Kidney (tissue), 14 donors: ENCODE measurements around the gene DSCAML1. TPM values are rescaled to one million over a fixed set of nuclear protein-coding genes. Genes with fewer than 3 reads are reported as not detected.

ENCODE experiments used
- DNase-seq, 5 donors: peaks; one replicate each; pipeline ENCODE4 v3.0.0-alpha.2; 2013 to 2020
- FAIRE-seq: peaks from 2 replicates; lab custom pipeline; 2012; peaks lifted over from hg19 to GRCh38; lab: Jason Lieb, UNC
- H3K27ac ChIP-seq, 2 donors: one replicate each; pipeline ENCODE4 v1.7.0; 2013; ENCODE audit warnings: low read depth in 2 of 2, low read length in 2 of 2, inconsistent platforms in 1 of 2
- H3K27me3 ChIP-seq: one replicate; pipeline ENCODE4 v1.7.1; 2013; ENCODE audit warnings: low read length, inconsistent platforms; ENCODE audit not compliant: control insufficient read depth, insufficient read depth
- H3K36me3 ChIP-seq, 3 donors: one replicate each; pipeline versions ENCODE4 v1.7.0 to v1.7.1; 2013; ENCODE audit warnings: low read length in 3 of 3, control low read depth in 1 of 3, inconsistent platforms in 1 of 3; ENCODE audit not compliant: insufficient read depth in 3 of 3, control insufficient read depth in 2 of 3
- H3K4me1 ChIP-seq, 3 donors: one replicate each; pipeline versions ENCODE4 v1.7.0 to v1.7.1; 2013; ENCODE audit warnings: low read length in 3 of 3, inconsistent platforms in 1 of 3, low read depth in 1 of 3; ENCODE audit not compliant: control insufficient read depth in 2 of 3, insufficient read depth in 2 of 3
- H3K4me3 ChIP-seq, 3 donors: one replicate each; pipeline versions ENCODE4 v1.7.0 to v1.8.1; 2013; ENCODE audit warnings: low read length in 3 of 3, control low read depth in 1 of 3, inconsistent platforms in 1 of 3
- H3K9ac ChIP-seq, 3 donors: one replicate each; pipeline versions ENCODE4 v1.7.0 to v1.7.1; 2013; ENCODE audit warnings: low read length in 3 of 3, control low read depth in 1 of 3, inconsistent platforms in 1 of 3
- H3K9me3 ChIP-seq, 3 donors: one replicate each; pipeline versions ENCODE4 v1.7.0 to v1.7.1; 2013; ENCODE audit warnings: low read length in 3 of 3, control low read depth in 1 of 3, inconsistent platforms in 1 of 3; ENCODE audit not compliant: control insufficient read depth in 2 of 3, insufficient read depth in 1 of 3
- CTCF ChIP-seq: IDR thresholded peaks from 3 replicates; pipeline ENCODE4 v1.5.1; 2012; ENCODE audit warnings: mild to moderate bottlenecking, moderate library complexity, borderline replicate concordance; ENCODE audit not compliant: insufficient read depth; ENCODE audit errors: extremely low read depth
- intact Hi-C: fragments of 100-400 bp; cut with DNase I; formaldehyde crosslinking; loops from one replicate; pipeline ENCODE4 v1.11.1; 2022
- polyA plus RNA-seq: library from polyadenylated mRNA; stranded (reverse); fragments of 350-450 nt; fragmentation: Illumina TruSeq; extraction: RNeasy Lipid Tissue Mini Kit (QIAGEN cat#74804); gene quantifications from one replicate; pipeline ENCODE4 v1.2.3, GENCODE V29; 2014; ENCODE audit warnings: low read depth, low replicate concordance; ENCODE audit not compliant: insufficient read depth
- total RNA-seq: library from RNA; stranded (reverse); fragmentation: NEBNext Ultra II Directional; extraction: Animal tissue kit (Norgen Biotek cat#: 25700); gene quantifications from one replicate; pipeline ENCODE4 v1.2.1, GENCODE V29; 2021
- donor health status: control.
- donor health status: control.
- donor health status: control.
- donor health status: control.
- donor health status: control.
- donor health status: DM: yes; HTN: yes; CAD: no.
- donor health status: Normal renal cell carcinoma (clear cell type).

Gene DSCAML1
- total and polyA plus RNA-seq, 2 donors from 2014 or later: 0.95 to 17.3 TPM

DNA sequence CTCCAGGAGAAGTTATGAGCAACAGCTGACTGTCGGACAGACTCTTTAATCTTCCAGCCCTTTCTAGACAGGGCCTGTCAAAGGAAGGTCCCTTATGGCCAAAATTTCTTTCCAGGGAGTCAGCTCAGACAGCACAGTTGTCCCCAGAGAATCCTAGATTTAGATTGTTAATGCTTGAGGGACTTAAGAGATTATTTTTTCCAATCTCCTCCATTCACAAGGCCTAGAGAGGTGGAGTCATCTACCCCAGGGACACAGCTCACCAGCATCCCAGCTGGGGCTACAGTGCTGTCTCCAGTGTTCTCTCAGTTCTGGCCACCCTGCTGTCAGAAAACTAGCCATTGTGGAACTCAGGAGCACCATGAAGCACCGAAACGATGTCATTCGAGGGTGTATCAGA is 7.8 kb downstream of the DSCAML1 start:
- peaks cover 2% of the 10 kb centered on the region for H3K27me3 ChIP-seq

DNA sequence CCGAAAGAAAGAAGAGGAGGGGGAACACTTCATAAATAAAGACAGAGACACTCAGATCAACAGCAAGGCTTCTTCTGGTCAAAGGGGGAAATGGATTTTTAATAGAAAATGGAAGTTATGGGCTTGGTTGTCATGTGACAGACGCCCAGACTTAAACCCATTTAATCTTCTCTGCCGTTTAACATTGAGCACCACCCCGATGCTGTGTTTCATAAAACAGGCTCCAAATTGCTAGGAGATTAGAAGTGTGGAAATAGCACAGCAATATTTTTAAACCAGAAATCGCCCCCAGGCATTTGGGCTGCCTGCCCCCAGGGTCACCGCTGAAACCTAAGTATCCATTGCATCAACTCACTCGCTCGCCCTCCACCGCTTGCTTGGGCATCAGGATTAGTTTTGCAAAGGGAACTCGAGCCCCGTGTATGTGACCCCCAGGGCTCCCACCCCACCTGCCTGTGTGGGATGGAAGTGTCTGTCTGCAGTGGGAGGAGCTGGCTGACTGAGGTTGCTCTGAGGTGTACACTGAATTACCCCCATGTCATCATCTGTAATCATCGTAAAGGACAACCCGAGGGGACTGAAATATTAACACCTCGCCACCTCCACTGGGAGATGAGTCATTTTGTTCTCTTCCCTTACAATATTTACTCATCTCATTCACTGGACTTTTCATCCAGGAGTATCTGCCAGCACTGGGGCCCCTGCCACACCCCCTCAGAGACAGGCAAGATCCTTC is 10.7 kb downstream of the DSCAML1 start:
- Histone ChIP-seq H3K4me3 (no peak overlapping the region), H3K27me3 (no peaks in the 10 kb centered on the region), H3K27ac (no peak overlapping the region), H3K9ac (no peak overlapping the region), H3K36me3 (no peaks in the 10 kb centered on the region), H3K9me3 (no peaks in the 10 kb centered on the region), H3K4me1 (no peaks in the 10 kb centered on the region)
- DNase-seq (peak in 3 of 5 donors; percentile 34 to 51 (median 36)), FAIRE-seq (no peak)
- intact Hi-C loops: no loop called here
- no peak for TF ChIP-seq CTCF

More for the DNA sequence above, 7.8 kb downstream of the DSCAML1 start:
- TF ChIP-seq CTCF: no peak
- Histone ChIP-seq H3K27ac (no peak overlapping the region), H3K4me3 (no peak overlapping the region), H3K9me3 (no peaks in the 10 kb centered on the region), H3K4me1 (no peaks in the 10 kb centered on the region), H3K9ac (no peak overlapping the region), H3K36me3 (no peaks in the 10 kb centered on the region)
- intact Hi-C loops: no loop called here
- no peak for FAIRE-seq
- no peak for DNase-seq

DNA sequence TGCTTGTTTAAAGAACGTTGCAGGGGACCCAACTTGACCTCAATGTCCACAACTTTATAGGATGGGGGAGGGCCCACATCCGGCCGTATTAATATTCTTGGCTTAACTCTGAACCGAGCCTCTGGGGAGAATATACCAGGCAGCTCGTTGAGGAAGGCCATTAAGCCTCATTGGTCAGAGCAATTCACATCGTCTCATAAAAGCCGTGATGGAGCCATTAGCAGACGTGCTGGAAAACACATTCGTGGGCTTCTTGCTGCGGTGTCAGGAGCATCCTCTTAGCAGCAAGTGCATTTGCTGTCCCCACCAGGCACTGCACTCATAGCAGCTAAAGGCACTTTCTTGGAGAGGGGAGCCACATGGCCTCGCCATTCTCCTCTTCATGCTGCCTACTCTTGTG is 14.9 kb downstream of the DSCAML1 start:
- Histone ChIP-seq H3K4me3 (no peak overlapping the region), H3K27me3 (no peaks in the 10 kb centered on the region), H3K27ac (no peak overlapping the region), H3K4me1 (no peaks in the 10 kb centered on the region), H3K9me3 (no peaks in the 10 kb centered on the region), H3K36me3 (peaks cover 0 to 2% (median 0%) of the 10 kb centered on the region in 3 donors), H3K9ac (no peak overlapping the region)
- no peak for TF ChIP-seq CTCF
- intact Hi-C loops: no loop called here
- no peak for DNase-seq
- no peak for FAIRE-seq
